ENCODE data around the gene KDM4B. TPM values are rescaled to one million over a fixed set of nuclear protein-coding genes. Genes with fewer than 3 reads are reported as not detected.

KDM4B gene
- total and polyA plus RNA-seq, 2 donors (not counting 1 experiment from before 2014, with no cell fraction given), result 75.5 to 205 TPM

GRCh38 chr19:5145521-5146511, 176.9 kb downstream of the KDM4B start:
- Histone ChIP-seq H3K27ac (ENCODE audit: low read length in 2 of 2) (no peak overlapping the region), H3K4me1 (ENCODE audit: control insufficient read depth in 2 of 2, insufficient read depth in 2 of 2, low read length in 2 of 2) (peaks cover 26 to 34% of the 10 kb centered on the region in 2 donors), H3K9me3 (ENCODE audit: control extremely low read depth in 1 of 3, control insufficient read depth in 2 of 3, insufficient read depth in 1 of 3, low read length in 2 of 3) (no peaks in the 10 kb centered on the region), H3K36me3 (replicated peaks in 1 of 2; ENCODE audit: control extremely low read depth in 1 of 2, control insufficient read depth in 1 of 2, extremely low read depth in 1 of 2, insufficient read depth in 2 of 2, low read length in 1 of 2) (peaks cover 0 to 94% of the 10 kb centered on the region in 2 experiments), H3K4me2 (replicated peaks; ENCODE audit: low read depth, low read length, poor library complexity, severe bottlenecking) (no peak overlapping the region), H3K79me2 (ENCODE audit: control insufficient read depth, insufficient read depth, low read length) (peaks cover 45% of the 10 kb centered on the region), H3K9ac (ENCODE audit: low read length) (no peak overlapping the region), H2AFZ (ENCODE audit: insufficient read depth, low read depth, low read length, poor library complexity, severe bottlenecking) (no peak overlapping the region), H3K4me3 (ENCODE audit: control extremely low read depth in 1 of 5, extremely low read depth in 1 of 5, insufficient read depth in 1 of 5, low read depth in 2 of 5, low read length in 4 of 5) (no peak overlapping the region), H4K20me1 (ENCODE audit: control insufficient read depth, insufficient read depth, low read length, poor library complexity, severe bottlenecking) (peaks cover 95% of the 10 kb centered on the region), H3K27me3 (replicated peaks in 1 of 4; ENCODE audit: control extremely low read depth in 1 of 4, control insufficient read depth in 3 of 4, insufficient read depth in 4 of 4, low read length in 3 of 4) (no peaks in the 10 kb centered on the region)
- intact Hi-C loops (cut with micrococcal nuclease), result no loop called here
- DNase-seq (peak; percentile 40), ATAC-seq (ENCODE audit: low read depth) (no peak)
- Mint-ChIP-seq H3K27ac (peak overlapping the region; percentile 41), H3K9me3 (ENCODE audit: insufficient read depth) (no peaks in the 10 kb centered on the region), H3K4me1 (peaks cover 21% of the 10 kb centered on the region), H3K27me3 (no peaks in the 10 kb centered on the region), H3K4me3 (no peak overlapping the region)
- 97% methylated on average over 42 of the region's 52 CpGs for WGBS (ENCODE audit: insufficient coverage)
- ChIA-PET CTCF (interaction anchor here (0.9 to 1.5 kb wide), 2 partner anchors 8 to 14 kb away, joined by 3 read pairs; no protein-coding TSS in a partner anchor), POLR2A (interaction anchor here (0.6 to 1.5 kb wide), 3 partner anchors 18 to 78 kb away, joined by 3 to 5 read pairs (median 4); no protein-coding TSS in a partner anchor)
- TF ChIP-seq EZH2 (IDR thresholded peaks at IDR 0.05; ENCODE audit: borderline replicate concordance, insufficient read depth, low read depth, low read length, poor library complexity, severe bottlenecking) (no peak), CTCF (IDR thresholded peaks at IDR 0.05) (no peak)

Measured in B cell (primary cell).